GM23338 (cell line): ENCODE data around the gene FASTK. TPM values are rescaled to one million over a fixed set of nuclear protein-coding genes. Genes with fewer than 3 reads are reported as not detected.

ENCODE experiments used
- ATAC-seq: fragments of 200-7000 bp; cut with Tn5 transposase; 3 replicates; pipeline ENCODE4 v1.9.1; 2020
- DNase-seq: peaks from one replicate; pipeline ENCODE4 v3.0.0-alpha.2; 2015; ENCODE audit warnings: low spot score
- H2AFZ ChIP-seq: fragments of 200-600 bp; sonication (generic); 2 replicates; pipeline ENCODE4 v1.8.0; 2016; ENCODE audit warnings: antibody characterized with exemption, mild to moderate bottlenecking, moderate library complexity
- H3F3A ChIP-seq: fragments of 200-600 bp; sonication (generic); replicated peaks from 2 replicates; pipeline ENCODE4 v1.8.0; 2017; ENCODE audit warnings: antibody characterized with exemption, mixed run types, low read depth
- H3K27ac ChIP-seq: fragments of 200-600 bp; sonication (generic); 2 replicates; pipeline ENCODE4 v1.6.1; 2016; ENCODE audit warnings: low read depth
- H3K27me3 ChIP-seq: fragments of 200-600 bp; sonication (generic); 2 replicates; pipeline ENCODE4 v1.8.0; 2016; ENCODE audit warnings: mild to moderate bottlenecking, mixed run types, moderate library complexity; ENCODE audit not compliant: insufficient read depth
- H3K36me3 ChIP-seq: fragments of 200-600 bp; sonication (generic); 2 replicates; pipeline ENCODE4 v1.8.0; 2016; ENCODE audit warnings: mild to moderate bottlenecking; ENCODE audit not compliant: insufficient read depth
- H3K4me1 ChIP-seq: fragments of 200-600 bp; sonication (generic); 2 replicates; pipeline ENCODE4 v1.8.0; 2016; ENCODE audit warnings: mild to moderate bottlenecking, moderate library complexity; ENCODE audit not compliant: insufficient read depth
- H3K4me2 ChIP-seq: fragments of 200-600 bp; sonication (generic); 2 replicates; pipeline ENCODE4 v1.7.1; 2017; ENCODE audit warnings: mixed run types
- H3K4me3 ChIP-seq: fragments of 200-600 bp; sonication (generic); 2 replicates; pipeline ENCODE4 v1.6.1; 2016; ENCODE audit warnings: mixed run types
- H3K79me2 ChIP-seq: fragments of 200-600 bp; sonication (generic); replicated peaks from 2 replicates; pipeline ENCODE4 v1.8.0; 2017; ENCODE audit warnings: mild to moderate bottlenecking; ENCODE audit not compliant: insufficient read depth
- H3K9me2 ChIP-seq: fragments of 200-600 bp; sonication (generic); 2 replicates; pipeline ENCODE4 v1.8.0; 2017; ENCODE audit not compliant: insufficient read depth
- H4K20me1 ChIP-seq: fragments of 200-600 bp; sonication (generic); replicated peaks from 2 replicates; pipeline ENCODE4 v1.8.0; 2017; ENCODE audit warnings: mild to moderate bottlenecking; ENCODE audit not compliant: insufficient read depth
- H3K27ac Mint-ChIP-seq: 2 replicates; pipeline ENCODE4 v1.8.0; 2020; ENCODE audit warnings: inconsistent platforms, mild to moderate bottlenecking, moderate library complexity, mixed read lengths
- H3K27me3 Mint-ChIP-seq: 3 replicates; pipeline ENCODE4 v1.8.0; 2022; ENCODE audit warnings: low read depth, mild to moderate bottlenecking, moderate library complexity, mixed read lengths, inconsistent platforms; ENCODE audit not compliant: insufficient read depth, poor library complexity
- H3K36me3 Mint-ChIP-seq: 3 replicates; pipeline ENCODE4 v1.8.0; 2021; ENCODE audit warnings: low read depth, mild to moderate bottlenecking, inconsistent platforms, moderate library complexity, mixed read lengths
- H3K4me1 Mint-ChIP-seq: 3 replicates; pipeline ENCODE4 v1.8.0; 2020; ENCODE audit warnings: mild to moderate bottlenecking, inconsistent platforms, mixed read lengths
- H3K4me3 Mint-ChIP-seq: 3 replicates; pipeline ENCODE4 v1.8.0; 2021; ENCODE audit warnings: moderate library complexity, mild to moderate bottlenecking, inconsistent platforms, mixed read lengths
- H3K9me3 Mint-ChIP-seq: 3 replicates; pipeline ENCODE4 v1.8.0; 2020; ENCODE audit warnings: moderate library complexity, mild to moderate bottlenecking, inconsistent platforms, mixed read lengths
- CREB1 ChIP-seq: fragments of 250-450 bp; sonication (Bioruptor Pico); IDR thresholded peaks from 2 replicates; pipeline ENCODE4 v1.5.0; 2020; ENCODE audit warnings: low read depth, mild to moderate bottlenecking, moderate library complexity
- EZH2 ChIP-seq: fragments of 200-600 bp; sonication (generic); IDR thresholded peaks from one replicate; pipeline ENCODE4 v1.8.0; 2017; ENCODE audit warnings: antibody characterized with exemption, mild to moderate bottlenecking, low read depth; ENCODE audit not compliant: unreplicated experiment
- EZH2phosphoT487 ChIP-seq: fragments of 200-600 bp; sonication (generic); IDR thresholded peaks from one replicate; pipeline ENCODE4 v1.8.1; 2018; ENCODE audit warnings: antibody characterized with exemption; ENCODE audit not compliant: unreplicated experiment
- JUNB ChIP-seq: IDR thresholded peaks from one replicate; pipeline ENCODE4 v1.6.1; 2016; ENCODE audit warnings: antibody characterized with exemption; ENCODE audit not compliant: unreplicated experiment
- NANOG ChIP-seq: IDR thresholded peaks from 2 replicates; pipeline ENCODE4 v1.6.1; 2016; ENCODE audit warnings: antibody characterized with exemption, borderline replicate concordance
- POLR2AphosphoS5 ChIP-seq: IDR thresholded peaks from 2 replicates; pipeline ENCODE4 v1.6.1; 2016; ENCODE audit warnings: antibody characterized with exemption, low read depth
- STAT1 ChIP-seq: IDR thresholded peaks from one replicate; pipeline ENCODE4 v1.6.1; 2016; ENCODE audit warnings: antibody characterized with exemption; ENCODE audit not compliant: unreplicated experiment
- ZNF114 ChIP-seq: fragments of 250-450 bp; sonication (Bioruptor Pico); IDR thresholded peaks from 2 replicates; pipeline ENCODE4 v1.5.0; 2020; ENCODE audit warnings: mild to moderate bottlenecking, moderate library complexity
- polyA plus RNA-seq: library from polyadenylated mRNA; unstranded; fragments of >200 nt; fragmentation: Nextera tagmentation; extraction: Ambion mirVana; gene quantifications from 2 replicates; pipeline ENCODE4 v1.2.1, GENCODE V29; 2016
- total RNA-seq: library from RNA; depleted of rRNA; stranded (reverse); fragments of >200 nt; shearing (Covaris generic); gene quantifications from 2 replicates; pipeline ENCODE4 v1.2.3, GENCODE V29; 2014
- TF ChIP-seq, protein P1 (sequence below), 2 experiments: fragments of 200-600 bp in 1 of 2; sonication (generic) in 1 of 2; conservative IDR thresholded peaks; 2 replicates each; pipeline versions ENCODE4 v1.5.1 to v1.6.1; 2016 to 2017; ENCODE audit warnings: antibody characterized with exemption in 2 of 2, low read depth in 2 of 2, mild to moderate bottlenecking in 2 of 2, moderate library complexity in 1 of 2

The FASTK gene
- total and polyA plus RNA-seq, 2 experiments from 2014 or later: 37.4 to 57.4 TPM

- no peak for DNase-seq
- no peak for ATAC-seq
- Histone ChIP-seq H3K36me3 (no peaks in the 10 kb centered on the region; the same call in 1 of the 2 replicates), H3K4me3 (peak overlapping the region; percentile 88), H3K27ac (no peak overlapping the region), H3K79me2 (no peaks in the 10 kb centered on the region), H3K9me2 (no peaks in the 10 kb centered on the region), H3K27me3 (peaks cover 22% of the 10 kb centered on the region), H2AFZ (no peak overlapping the region), H3F3A (peaks cover 21% of the 10 kb centered on the region), H4K20me1 (peaks cover 23% of the 10 kb centered on the region), H3K4me2 (peak overlapping the region; percentile 88), H3K4me1 (peaks cover 15% of the 10 kb centered on the region)
- Mint-ChIP-seq H3K4me3 (peak overlapping the region; percentile 82), H3K27me3 (peaks cover 39% of the 10 kb centered on the region), H3K4me1 (peaks cover 39% of the 10 kb centered on the region), H3K27ac (no peak overlapping the region), H3K9me3 (no peaks in the 10 kb centered on the region), H3K36me3 (peaks cover 31% of the 10 kb centered on the region)
- TF ChIP-seq JUNB (no peak), CREB1 (CRISPR knock-in tag) (no peak), NANOG (no peak), EZH2phosphoT487 (no peak), EZH2 (no peak)
Measured at GRCh38 chr7:151124899-151125399, 44.3 kb upstream of the FASTK start.

DNA sequence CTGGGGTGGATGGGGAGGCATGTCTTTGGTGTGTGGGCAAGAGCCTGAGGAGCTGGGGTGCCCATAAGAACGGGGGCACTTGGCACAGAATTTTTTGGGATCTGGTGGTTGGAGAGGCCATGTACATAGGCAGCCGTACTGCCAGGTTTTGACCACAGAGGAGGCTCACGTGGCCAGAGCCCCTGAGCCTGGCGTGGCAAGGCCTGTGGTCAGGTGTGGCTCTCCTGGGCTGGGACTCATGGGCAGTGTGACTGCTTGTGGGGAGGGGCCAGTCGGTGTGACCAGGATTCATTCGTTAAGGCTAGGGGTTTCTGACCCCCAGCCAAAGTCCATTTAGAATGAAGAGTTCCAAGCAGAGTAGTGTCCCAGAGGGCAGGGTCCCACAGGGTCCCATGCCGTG, 43.9 kb upstream of the FASTK start:
- DNase-seq (no peak), ATAC-seq (no peak)
- no peak overlapping the region for H3K27ac Mint-ChIP-seq
- peaks cover 39% of the 10 kb centered on the region for H3K4me1 Mint-ChIP-seq
- peaks cover 39% of the 10 kb centered on the region for H3K27me3 Mint-ChIP-seq
- Histone ChIP-seq H3K4me2 (no peak overlapping the region; the same call in 1 of the 2 replicates), H3K36me3 (no peaks in the 10 kb centered on the region; the same call in 1 of the 2 replicates), H3K27me3 (peaks cover 22% of the 10 kb centered on the region), H4K20me1 (peaks cover 23% of the 10 kb centered on the region), H3K79me2 (no peaks in the 10 kb centered on the region), H3K4me1 (peaks cover 15% of the 10 kb centered on the region), H3F3A (peaks cover 21% of the 10 kb centered on the region), H3K27ac (no peak overlapping the region), H2AFZ (no peak overlapping the region), H3K9me2 (no peaks in the 10 kb centered on the region), H3K4me3 (no peak overlapping the region)
- no peak for TF ChIP-seq STAT1
- TF ChIP-seq, protein P1, sequence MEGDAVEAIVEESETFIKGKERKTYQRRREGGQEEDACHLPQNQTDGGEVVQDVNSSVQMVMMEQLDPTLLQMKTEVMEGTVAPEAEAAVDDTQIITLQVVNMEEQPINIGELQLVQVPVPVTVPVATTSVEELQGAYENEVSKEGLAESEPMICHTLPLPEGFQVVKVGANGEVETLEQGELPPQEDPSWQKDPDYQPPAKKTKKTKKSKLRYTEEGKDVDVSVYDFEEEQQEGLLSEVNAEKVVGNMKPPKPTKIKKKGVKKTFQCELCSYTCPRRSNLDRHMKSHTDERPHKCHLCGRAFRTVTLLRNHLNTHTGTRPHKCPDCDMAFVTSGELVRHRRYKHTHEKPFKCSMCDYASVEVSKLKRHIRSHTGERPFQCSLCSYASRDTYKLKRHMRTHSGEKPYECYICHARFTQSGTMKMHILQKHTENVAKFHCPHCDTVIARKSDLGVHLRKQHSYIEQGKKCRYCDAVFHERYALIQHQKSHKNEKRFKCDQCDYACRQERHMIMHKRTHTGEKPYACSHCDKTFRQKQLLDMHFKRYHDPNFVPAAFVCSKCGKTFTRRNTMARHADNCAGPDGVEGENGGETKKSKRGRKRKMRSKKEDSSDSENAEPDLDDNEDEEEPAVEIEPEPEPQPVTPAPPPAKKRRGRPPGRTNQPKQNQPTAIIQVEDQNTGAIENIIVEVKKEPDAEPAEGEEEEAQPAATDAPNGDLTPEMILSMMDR (conservative IDR thresholded peaks at IDR 0.05; ENCODE audit: low read depth in 2 of 2): no peak
- TF ChIP-seq EZH2phosphoT487: no peak
- no peak for TF ChIP-seq POLR2AphosphoS5
- no peak for TF ChIP-seq ZNF114 (CRISPR knock-in tag)
- H3K36me3 Mint-ChIP-seq: peaks cover 32% of the 10 kb centered on the region
- peak overlapping the region; percentile 82; the same call in 2 of the 3 replicates for H3K4me3 Mint-ChIP-seq
- no peaks in the 10 kb centered on the region for H3K9me3 Mint-ChIP-seq
